ENCODE measurements around the gene DNAH2.

DNAH2 gene

DNA sequence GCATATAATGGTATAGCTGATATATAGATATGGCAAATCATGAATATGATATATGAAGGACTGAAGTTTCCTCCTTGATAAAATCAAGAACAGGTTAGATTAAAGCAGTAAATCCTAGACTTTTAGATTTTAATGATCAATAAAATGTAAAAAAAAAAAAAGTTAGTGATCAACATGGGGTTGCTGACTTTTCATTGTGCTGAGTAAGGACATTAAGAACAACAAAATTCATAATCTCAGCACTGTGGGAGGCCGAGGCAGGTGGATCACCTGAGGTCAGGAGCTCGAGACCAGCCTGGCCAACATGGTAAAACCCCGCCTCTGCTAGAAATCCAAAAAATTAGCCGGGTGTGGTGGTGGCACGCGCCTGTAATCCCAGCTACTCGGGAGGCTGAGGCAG lies 160.7 kb downstream of the DNAH2 start:
- TF ChIP-seq CTCF (IDR thresholded peaks at IDR 0.05; ENCODE audit: borderline replicate concordance, insufficient read depth, low read depth, low read length): no peak
- no peak overlapping the region for H3K4me3 ChIP-seq (ENCODE audit: low read depth, low read length)

GRCh38 chr17:7880076-7880868 lies 162.7 kb downstream of the DNAH2 start:
- no peak for TF ChIP-seq CTCF (IDR thresholded peaks at IDR 0.05; ENCODE audit: borderline replicate concordance, insufficient read depth, low read depth, low read length)
- H3K4me3 ChIP-seq (ENCODE audit: low read depth, low read length): no peak overlapping the region

GRCh38 chr17:7881276-7882054 lies 163.9 kb downstream of the DNAH2 start:
- no peak for TF ChIP-seq CTCF (IDR thresholded peaks at IDR 0.05; ENCODE audit: borderline replicate concordance, insufficient read depth, low read depth, low read length)
- peak overlapping the region; percentile 8 for H3K4me3 ChIP-seq (ENCODE audit: low read depth, low read length)

DNA sequence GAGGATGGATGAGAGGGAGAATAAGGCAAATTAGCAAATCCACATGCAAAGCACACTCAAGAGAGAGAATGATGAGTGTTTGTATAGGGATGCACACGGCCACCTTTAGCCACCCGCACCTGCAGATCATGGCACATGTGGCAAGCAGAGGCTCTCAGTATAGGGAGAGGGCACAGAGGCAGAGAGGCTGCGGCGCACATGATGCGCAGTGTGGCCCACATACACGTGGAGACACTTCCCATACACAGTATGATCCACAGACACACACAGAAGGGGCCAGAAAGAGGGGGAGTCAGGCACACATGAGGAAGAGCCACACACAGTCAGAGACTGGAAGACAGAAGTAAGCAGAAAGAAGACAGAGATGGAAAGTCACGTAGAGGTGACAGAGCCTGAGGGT lies 164.5 kb downstream of the DNAH2 start:
- no peak for TF ChIP-seq CTCF (IDR thresholded peaks at IDR 0.05; ENCODE audit: borderline replicate concordance, insufficient read depth, low read depth, low read length)
- H3K4me3 ChIP-seq (ENCODE audit: low read depth, low read length): no peak overlapping the region

DNA sequence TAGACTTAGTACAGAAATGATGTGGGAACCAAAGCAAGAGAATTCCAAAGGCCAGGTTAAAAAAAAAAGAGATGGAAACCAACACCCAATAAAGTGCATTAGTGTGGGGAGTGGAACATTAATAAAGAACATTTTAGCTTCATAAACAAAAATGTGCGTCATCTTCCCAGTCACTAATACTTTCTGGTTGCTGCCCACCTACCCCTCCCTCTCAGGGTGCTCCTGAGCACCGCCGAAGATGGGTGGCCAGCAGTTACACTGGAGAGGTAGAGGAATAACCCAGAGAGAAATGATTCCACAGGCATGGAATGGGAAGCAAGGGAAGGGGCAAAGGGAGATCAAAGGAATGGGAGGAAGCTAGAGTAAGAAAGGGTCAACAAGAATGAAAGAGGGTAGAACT lies 165.1 kb downstream of the DNAH2 start:
- no peak overlapping the region for H3K4me3 ChIP-seq (ENCODE audit: low read depth, low read length)
- TF ChIP-seq CTCF (IDR thresholded peaks at IDR 0.05; ENCODE audit: borderline replicate concordance, insufficient read depth, low read depth, low read length): no peak
